Measurements from ENCODE around the gene RINL. TPM values are rescaled to one million over a fixed set of nuclear protein-coding genes. Genes with fewer than 3 reads are reported as not detected.

The RINL gene
- total RNA-seq = 8.3 TPM
- long read RNA-seq, partial matches to known transcripts = 6 of 10 reads
- long read RNA-seq, other reads (novel, unspliced or antisense) = 2 of 10 reads

DNA sequence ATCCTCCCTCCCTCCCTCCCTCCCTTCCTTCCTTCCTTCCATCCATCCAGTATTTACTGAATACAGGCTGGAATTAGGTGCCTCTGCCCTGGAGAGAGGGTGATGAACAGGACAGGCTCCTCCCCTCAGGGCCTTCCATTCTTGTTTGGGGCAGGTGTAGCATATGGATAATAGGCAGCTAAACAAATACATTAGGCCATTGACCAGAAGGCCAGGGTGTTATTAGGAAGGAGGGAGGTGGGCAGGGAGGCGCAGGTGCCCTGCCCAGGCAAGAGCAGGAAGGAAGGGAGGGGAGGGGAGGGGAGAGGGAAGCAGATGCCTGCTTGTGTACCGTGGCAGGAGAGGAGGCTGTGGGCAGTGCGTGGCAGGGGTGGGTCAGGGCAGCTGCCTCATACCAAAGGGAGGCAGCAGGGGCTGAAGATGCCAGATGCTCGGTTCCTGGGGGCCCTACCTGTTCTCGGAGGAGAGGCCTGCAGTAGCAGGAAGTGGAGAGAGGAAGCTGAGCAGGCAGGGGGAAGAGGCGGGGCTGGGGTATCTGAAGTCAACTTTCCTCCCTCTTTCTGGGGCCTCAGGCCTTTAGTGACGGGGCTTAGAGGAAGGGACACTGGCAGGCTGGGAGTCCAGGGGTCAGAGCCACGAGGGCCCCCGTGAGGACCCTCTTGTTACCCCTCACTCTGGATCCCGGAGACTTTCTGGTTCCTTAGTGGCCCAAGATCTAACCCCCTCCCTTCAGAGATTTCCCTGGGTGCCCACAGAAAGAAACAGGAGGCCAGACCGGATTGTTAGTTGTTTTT lies at the start of gene RINL:
Gene RINL (minus strand): TSS at position 495 of the 794 bp plus-strand sequence. CDS start 1,533 bp downstream, outside the sequence.
- TF ChIP-seq, protein P1, sequence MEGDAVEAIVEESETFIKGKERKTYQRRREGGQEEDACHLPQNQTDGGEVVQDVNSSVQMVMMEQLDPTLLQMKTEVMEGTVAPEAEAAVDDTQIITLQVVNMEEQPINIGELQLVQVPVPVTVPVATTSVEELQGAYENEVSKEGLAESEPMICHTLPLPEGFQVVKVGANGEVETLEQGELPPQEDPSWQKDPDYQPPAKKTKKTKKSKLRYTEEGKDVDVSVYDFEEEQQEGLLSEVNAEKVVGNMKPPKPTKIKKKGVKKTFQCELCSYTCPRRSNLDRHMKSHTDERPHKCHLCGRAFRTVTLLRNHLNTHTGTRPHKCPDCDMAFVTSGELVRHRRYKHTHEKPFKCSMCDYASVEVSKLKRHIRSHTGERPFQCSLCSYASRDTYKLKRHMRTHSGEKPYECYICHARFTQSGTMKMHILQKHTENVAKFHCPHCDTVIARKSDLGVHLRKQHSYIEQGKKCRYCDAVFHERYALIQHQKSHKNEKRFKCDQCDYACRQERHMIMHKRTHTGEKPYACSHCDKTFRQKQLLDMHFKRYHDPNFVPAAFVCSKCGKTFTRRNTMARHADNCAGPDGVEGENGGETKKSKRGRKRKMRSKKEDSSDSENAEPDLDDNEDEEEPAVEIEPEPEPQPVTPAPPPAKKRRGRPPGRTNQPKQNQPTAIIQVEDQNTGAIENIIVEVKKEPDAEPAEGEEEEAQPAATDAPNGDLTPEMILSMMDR (IDR thresholded peaks at IDR 0.05) = no peak
- peak within 1 kb of the TSS; percentile 36 for H3K4me3 ChIP-seq
- peak; percentile 73 for DNase-seq
- peaks cover 39% of the 10 kb centered on the region for H3K36me3 ChIP-seq
- ATAC-seq = peak; percentile 76 to 78
- H3K4me1 ChIP-seq = peaks cover 19% of the 10 kb centered on the region
- no peaks in the 10 kb centered on the region for H3K9me3 ChIP-seq
- H3K27me3 ChIP-seq (ENCODE audit: low read depth) = no peaks in the 10 kb centered on the region
- H3K27ac ChIP-seq = peak within 1 kb of the TSS; percentile 75
- intact Hi-C loops (cut with DNase I) = no loop called here

DNA sequence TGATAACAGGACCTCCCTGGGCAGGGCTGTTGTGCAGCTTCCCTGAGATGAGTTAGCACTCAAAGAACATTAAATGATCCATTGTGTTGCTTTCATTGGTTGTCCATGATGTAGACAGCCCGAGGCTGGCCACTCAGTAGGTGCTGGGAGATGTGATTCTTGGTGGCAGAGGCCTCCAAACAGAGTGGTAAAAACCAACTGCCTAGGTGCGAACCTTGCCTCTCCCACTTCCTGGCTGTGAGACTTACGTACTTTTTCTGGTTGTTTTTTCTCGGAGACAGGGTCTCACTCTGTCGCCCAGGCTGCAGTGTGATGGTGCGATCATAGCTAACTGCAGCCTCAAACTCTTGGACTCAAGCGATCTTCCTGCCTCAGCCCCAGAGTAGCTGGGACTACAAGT lies 46.3 kb upstream of the RINL start:
- H3K9me3 ChIP-seq = no peaks in the 10 kb centered on the region
- peaks cover 39% of the 10 kb centered on the region for H3K36me3 ChIP-seq
- no peak overlapping the region for H3K4me3 ChIP-seq
- H3K27me3 ChIP-seq (ENCODE audit: low read depth) = no peaks in the 10 kb centered on the region
- intact Hi-C loops (cut with DNase I) = no loop called here
- peaks cover 5% of the 10 kb centered on the region for H3K4me1 ChIP-seq
- DNase-seq (no peak), ATAC-seq (no peak)
- no peak overlapping the region for H3K27ac ChIP-seq
- TF ChIP-seq, protein P1 (IDR thresholded peaks at IDR 0.05) = no peak

DNA sequence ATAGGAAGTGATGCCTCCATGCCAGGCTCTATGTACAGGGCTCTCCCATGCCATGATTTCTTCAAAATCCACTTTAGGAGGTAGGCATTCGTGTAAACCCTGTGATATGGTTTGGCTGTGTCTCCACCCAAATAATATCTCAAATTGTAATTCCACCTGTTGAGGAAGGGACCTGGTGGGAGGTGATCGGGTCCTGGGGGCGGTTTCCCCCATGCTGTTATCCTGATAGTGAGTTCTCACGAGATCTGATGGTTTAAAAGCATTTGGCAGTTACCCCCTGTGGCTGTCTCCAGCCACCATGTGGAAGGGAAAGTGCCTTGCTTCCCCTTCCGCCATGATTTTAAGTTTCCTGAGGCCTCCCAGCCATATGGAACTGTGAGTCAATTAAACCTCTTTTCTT lies 44.4 kb upstream of the RINL start:
- TF ChIP-seq, protein P1 (IDR thresholded peaks at IDR 0.05) = no peak
- Histone ChIP-seq H3K4me1 (no peaks in the 10 kb centered on the region), H3K4me3 (no peak overlapping the region), H3K27ac (no peak overlapping the region), H3K9me3 (no peaks in the 10 kb centered on the region), H3K36me3 (peaks cover 39% of the 10 kb centered on the region), H3K27me3 (ENCODE audit: low read depth) (no peaks in the 10 kb centered on the region)
- no peak for ATAC-seq
- no peak for DNase-seq
- intact Hi-C loops (cut with DNase I) = no loop called here

DNA sequence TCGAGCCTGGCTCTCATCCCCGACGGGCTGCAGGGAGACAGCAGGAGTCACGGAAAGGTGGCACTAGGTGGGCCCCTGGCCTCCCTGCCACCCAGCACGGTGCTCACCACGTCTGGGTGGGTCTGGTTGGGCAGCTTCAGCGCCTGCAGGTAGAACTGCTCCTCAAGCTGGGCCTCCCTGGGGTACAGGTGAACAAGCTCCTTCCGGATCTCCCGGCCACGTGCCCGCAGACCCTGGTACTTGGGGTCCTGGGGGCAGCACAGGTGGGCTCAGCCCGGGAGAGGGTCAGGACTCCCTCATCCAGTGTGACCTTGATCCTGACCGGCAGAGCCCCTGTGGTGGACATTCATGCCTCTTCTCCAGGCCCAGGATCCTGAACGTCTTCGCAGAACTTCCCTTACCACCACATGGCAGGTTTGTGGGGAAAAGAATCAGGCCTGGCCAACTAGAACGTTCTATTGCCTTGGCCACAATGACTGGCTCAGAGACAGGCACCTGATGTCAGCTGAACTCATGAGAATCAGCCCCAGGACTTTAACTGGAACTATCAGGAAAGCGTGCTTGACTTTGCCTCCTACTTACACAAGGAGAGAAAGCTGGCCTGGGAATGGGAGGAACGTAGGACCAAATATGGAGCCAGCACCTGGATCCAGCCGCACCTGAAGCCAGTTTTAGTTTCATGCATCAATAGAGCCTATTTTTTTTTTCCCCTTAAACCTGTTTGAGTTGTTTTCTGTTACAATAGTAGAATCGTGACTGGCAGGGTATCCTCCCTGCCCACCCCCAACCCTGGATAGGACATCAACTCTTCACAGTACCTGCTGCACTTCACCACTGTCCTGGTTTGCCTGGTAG lies 43.6 kb upstream of the RINL start:
- Histone ChIP-seq H3K4me1 (no peaks in the 10 kb centered on the region), H3K27ac (no peak overlapping the region), H3K9me3 (no peaks in the 10 kb centered on the region), H3K36me3 (peaks cover 39% of the 10 kb centered on the region), H3K4me3 (no peak overlapping the region), H3K27me3 (ENCODE audit: low read depth) (no peaks in the 10 kb centered on the region)
- TF ChIP-seq, protein P1 (IDR thresholded peaks at IDR 0.05) = no peak
- intact Hi-C loops (cut with DNase I) = no loop called here
- no peak for DNase-seq
- ATAC-seq = peak in 1 of 2 donors; percentile 7

GRCh38 chr19:38920602-38921419 lies 42.7 kb upstream of the RINL start:
- intact Hi-C loops (cut with DNase I) = no loop called here
- H3K36me3 ChIP-seq = peaks cover 35% of the 10 kb centered on the region
- no peaks in the 10 kb centered on the region for H3K4me1 ChIP-seq

More at GRCh38 chr19:38920602-38921419, 42.7 kb upstream of the RINL start:
- H3K27me3 ChIP-seq (ENCODE audit: low read depth) = no peaks in the 10 kb centered on the region
- DNase-seq = no peak
- H3K4me3 ChIP-seq = no peak overlapping the region
- no peaks in the 10 kb centered on the region for H3K9me3 ChIP-seq
- no peak overlapping the region for H3K27ac ChIP-seq
- TF ChIP-seq, protein P1 (IDR thresholded peaks at IDR 0.05) = no peak
- no peak for ATAC-seq

All from lower lobe of right lung (tissue), 2 donors.